ENCODE results near the gene NCS1.

The NCS1 gene

DNA sequence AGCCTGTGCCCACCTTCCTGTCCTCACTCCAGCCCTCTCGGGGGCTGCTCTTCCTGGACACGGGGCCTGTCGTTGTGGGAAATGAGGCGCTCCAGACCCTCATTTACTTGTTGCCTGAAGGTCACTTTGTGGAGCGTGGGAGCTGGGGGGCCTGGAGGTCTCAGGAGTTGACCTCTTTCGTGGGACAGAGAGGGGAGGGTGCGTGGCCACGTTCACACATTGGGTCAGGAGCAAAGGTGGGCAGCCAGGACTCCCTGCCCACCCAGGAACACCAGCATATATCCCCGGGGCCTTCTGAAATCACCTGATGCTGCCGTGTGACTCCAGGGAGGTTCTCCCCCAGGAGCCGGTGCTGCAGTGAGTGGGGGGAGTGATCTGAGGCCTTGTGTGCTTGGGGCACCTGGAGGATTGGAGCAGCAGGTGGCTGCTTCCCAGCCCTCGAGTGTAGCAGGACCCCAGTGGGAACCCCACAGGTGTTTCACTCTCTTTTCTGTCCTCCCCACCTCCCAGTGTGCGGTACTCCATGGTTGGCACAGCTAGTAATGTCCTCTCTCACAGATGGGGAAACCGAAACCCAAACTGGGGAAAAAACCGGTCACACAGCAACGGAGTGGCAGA is 20.3 kb downstream of the NCS1 start:
- in situ Hi-C loops (cut with HindIII; ENCODE audit: low sequenced_read_pairs) = no loop called here

GRCh38 chr9:130193103-130193502 is 20.9 kb downstream of the NCS1 start:
- in situ Hi-C loops (cut with HindIII; ENCODE audit: low sequenced_read_pairs) = no loop called here

GRCh38 chr9:130193531-130194377 is 21.6 kb downstream of the NCS1 start:
- in situ Hi-C loops (cut with HindIII; ENCODE audit: low sequenced_read_pairs) = no loop called here

DNA sequence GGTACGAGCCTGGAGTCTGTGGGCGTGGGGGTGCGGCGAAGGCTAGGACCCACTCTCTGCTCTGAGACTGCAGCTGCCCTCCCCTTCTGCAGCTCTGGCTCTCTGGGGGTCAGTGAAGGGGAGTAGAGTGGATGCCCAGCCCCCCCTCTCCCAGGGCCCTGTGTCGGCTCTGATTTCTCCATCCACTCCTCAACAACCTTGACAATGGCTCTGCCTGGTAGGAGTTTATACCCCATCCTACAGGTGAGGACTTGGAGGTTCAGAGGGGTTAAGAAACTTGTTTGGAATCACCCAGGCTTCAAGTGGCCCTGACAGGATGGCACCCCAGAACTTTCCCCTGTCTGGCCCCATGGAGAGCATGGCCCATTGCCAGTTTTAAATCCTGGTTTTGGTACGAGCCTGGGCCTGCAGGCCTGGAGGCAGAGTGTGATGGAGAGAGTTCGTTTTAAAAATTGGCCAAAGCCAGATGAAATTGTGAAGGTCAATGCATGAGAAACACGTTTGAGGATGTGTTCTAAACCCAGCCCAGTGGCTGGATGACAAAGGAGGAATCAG is 22.3 kb downstream of the NCS1 start:
- in situ Hi-C loops (cut with HindIII; ENCODE audit: low sequenced_read_pairs) = no loop called here

GRCh38 chr9:130195638-130196037 is 23.4 kb downstream of the NCS1 start:
- in situ Hi-C loops (cut with HindIII; ENCODE audit: low sequenced_read_pairs) = no loop called here

- in situ Hi-C loops (cut with HindIII; ENCODE audit: low sequenced_read_pairs) = no loop called here
Observed at GRCh38 chr9:130196643-130197042, 24.4 kb downstream of the NCS1 start.

DNA sequence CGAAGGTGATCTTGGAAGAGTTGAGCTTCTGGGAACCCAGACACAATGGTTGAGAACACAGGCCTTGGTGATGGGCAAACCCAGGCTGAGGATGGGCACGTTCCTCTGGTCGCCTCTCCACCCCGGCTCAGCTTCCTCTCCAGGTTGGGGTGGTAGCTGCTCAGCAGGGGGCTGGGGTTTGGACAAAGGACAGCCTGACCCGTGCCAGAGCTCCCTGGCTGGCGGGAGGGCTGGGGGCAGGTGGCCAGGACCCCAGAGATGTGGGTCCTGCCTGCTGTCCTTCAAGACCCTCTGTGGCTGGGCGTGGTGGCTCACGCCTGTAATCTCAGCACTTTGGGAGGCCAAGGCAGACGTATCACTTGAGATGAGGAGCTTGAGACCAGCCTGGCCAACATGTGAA is 25.2 kb downstream of the NCS1 start:
- in situ Hi-C loops (cut with HindIII; ENCODE audit: low sequenced_read_pairs) = no loop called here

DNA sequence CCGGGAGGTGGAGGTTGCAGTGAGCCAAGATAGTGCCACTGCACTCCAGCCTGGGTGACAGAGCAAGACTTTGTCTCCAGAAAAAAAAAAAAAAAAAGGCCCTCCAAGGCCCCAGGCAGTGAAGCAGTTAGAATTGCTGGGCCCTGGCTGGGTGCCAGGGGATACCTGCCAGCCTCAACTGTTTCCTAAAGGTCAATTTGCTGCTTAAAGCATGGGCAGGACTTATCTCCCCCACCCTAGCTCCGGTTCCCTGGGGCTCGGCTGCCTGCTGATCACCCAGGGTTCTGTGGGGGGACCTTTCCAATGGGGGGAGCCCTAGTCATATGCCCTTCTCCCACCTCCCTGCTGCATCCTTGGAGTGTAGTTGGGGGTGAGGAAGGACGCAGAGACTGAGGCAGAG is 25.7 kb downstream of the NCS1 start:
- in situ Hi-C loops (cut with HindIII; ENCODE audit: low sequenced_read_pairs) = no loop called here

- in situ Hi-C loops (cut with HindIII; ENCODE audit: low sequenced_read_pairs) = no loop called here
Observed at GRCh38 chr9:130198501-130199179, 26.4 kb downstream of the NCS1 start.

DNA sequence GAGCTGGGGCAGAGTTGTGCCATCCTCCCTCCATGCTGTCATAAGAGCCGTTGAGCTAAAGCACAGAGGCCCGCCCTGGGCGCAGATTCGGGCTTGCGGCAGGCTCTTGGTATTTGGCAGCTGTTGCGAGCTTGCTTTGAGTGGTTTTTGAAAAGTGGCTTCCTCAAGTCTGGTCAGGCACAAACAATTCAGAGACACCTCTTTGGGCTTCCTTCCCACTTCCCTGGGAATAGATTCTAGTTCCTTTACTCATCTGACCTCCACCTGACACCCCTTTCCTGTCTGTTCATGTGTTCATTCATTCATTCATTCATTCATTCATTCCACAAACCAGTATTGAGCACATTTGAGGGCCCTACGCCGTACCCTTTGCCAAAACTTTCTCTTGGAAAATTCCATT is 27.4 kb downstream of the NCS1 start:
- in situ Hi-C loops (cut with HindIII; ENCODE audit: low sequenced_read_pairs) = no loop called here

DNA sequence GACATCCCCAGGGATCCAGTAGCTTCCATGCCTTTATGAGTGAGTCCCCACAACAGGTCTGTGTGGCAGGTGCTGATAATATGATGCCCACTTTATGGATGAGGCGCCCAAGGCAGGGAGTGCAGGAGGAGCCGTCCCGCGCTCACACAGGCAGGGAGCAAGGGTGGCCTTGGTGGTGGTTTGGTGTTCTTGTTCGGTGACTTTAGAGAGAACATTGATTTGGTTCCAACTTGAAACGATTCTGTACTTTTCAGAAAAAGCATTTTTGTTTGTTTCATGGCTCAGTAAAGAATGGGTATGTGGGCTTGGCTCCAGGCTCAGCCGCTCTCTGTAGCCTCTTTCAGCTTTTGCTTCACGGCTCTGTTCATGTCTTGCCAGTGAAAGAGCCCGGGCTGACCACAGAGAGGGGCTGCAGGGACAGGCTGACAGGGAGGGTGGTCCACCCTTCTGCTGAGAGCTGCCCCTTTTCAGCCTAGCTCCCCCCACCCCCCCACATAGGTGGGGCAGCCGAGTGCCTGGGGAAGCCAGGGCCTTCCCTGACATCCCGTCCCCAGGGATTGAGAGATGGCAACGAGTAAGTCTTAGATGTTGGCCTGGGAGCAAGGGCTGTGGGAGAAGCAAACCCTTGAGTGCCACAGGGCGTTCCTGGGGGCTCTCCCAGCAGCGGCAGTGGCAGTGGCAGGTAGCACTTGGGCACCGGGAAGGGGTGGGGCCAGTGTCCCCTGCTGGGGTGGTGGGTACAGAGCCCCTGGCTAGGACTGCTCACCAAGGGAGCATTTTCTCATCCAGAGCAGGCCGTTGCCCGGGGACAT is 28.0 kb downstream of the NCS1 start:
- in situ Hi-C loops (cut with HindIII; ENCODE audit: low sequenced_read_pairs) = no loop called here

DNA sequence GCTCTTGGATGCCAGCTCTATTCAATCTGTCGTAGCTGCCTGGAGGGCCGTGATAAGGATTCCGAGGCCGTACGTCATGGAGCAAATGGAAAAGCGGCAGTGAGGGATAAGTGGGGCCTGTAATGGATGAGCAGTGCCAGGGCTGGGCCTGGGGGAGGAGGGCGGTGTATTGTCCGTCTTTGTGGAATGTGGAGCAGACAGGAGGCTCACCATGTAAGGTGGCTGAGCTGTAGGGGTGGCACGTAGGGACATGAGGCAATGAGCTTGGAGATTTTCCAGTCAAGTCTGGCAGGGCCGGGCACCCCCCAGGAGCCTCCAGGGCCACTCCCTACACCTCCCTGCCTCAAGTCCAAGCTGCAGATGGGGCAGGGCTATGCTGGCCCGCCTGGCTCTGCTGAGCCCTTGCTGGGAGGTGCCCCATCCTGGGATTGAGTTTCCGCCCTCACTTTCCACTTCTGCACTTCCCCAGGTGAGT is 29.2 kb downstream of the NCS1 start:
- in situ Hi-C loops (cut with HindIII; ENCODE audit: low sequenced_read_pairs) = no loop called here

DNA sequence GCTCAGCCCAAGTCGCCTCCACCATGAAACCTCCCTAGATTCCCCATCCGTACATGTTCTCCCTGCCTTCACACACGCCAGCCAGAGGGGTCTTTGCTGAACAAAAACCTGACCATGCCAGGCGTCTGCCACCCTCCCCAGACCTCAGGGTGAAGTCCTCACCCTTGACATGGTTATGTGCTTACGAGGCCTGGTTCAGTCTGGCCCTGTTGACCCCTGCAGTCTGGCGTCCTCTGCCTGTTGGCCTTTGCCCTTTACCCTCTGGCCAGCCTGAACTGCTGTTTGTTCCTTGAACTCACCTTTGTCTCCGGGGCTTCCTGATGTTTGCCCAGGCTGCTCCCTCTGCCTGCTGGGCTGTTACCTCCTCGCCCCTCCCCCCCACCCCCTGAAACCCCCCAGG is 29.8 kb downstream of the NCS1 start:
- in situ Hi-C loops (cut with HindIII; ENCODE audit: low sequenced_read_pairs) = no loop called here

DNA sequence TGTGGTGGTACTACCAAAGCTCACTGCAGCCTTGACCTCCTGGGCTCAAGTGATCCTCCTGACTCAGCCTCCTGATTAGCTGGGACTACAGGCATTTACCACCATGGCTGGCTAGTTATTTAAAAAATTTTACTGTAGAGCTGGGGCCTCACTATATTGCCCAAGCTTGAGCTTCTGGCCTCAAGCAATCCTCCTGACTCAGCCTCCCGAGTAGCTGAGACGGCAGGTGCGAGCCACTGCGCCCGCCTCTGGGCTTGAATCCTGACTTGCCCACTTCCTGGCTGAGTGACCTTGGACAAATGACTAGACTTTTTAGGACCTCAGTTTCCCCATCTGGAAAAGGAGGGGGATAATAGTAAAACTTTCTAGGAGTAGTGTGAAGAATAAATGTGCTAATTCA is 32.1 kb downstream of the NCS1 start:
- in situ Hi-C loops (cut with HindIII; ENCODE audit: low sequenced_read_pairs) = no loop called here

- in situ Hi-C loops (cut with HindIII; ENCODE audit: low sequenced_read_pairs) = no loop called here
Observed at GRCh38 chr9:130204959-130205358, 32.8 kb downstream of the NCS1 start.

DNA sequence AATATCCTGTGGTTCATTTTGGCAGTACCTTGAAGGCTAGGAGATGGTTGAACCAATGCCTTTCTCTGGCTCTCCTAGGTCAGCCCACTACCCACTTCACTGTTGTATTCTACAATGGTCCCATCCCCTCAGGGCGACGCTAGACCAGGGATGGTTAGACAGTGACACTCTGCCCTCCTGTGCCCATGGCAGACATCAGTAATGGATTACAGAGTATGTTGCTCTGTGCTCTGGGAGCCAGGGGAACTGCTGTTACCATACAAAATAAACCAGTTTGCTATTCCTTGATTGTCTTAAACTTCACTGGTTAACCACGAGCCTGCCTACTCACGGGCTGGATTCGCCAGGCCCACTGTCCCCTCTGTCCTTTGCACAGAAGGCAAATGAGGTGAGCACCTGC is 33.7 kb downstream of the NCS1 start:
- in situ Hi-C loops (cut with HindIII; ENCODE audit: low sequenced_read_pairs) = no loop called here

- in situ Hi-C loops (cut with HindIII; ENCODE audit: low sequenced_read_pairs) = no loop called here
Observed at GRCh38 chr9:130206579-130206978, 34.4 kb downstream of the NCS1 start.

- in situ Hi-C loops (cut with HindIII; ENCODE audit: low sequenced_read_pairs) = no loop called here
Observed at GRCh38 chr9:130207241-130207992, 35.2 kb downstream of the NCS1 start.

GRCh38 chr9:130208600-130209347 is 36.6 kb downstream of the NCS1 start:
- in situ Hi-C loops (cut with HindIII; ENCODE audit: low sequenced_read_pairs) = no loop called here

Data from endothelial cell of hepatic sinusoid (primary cell).